SK-N-MC (cell line): ENCODE data around the gene DCLK1.

Source experiments
- EZH2 ChIP-seq: fragments of 200-600 bp; sonication (generic); IDR thresholded peaks from one replicate; pipeline ENCODE4 v1.6.1; 2017; ENCODE audit warnings: antibody characterized with exemption
- POLR2AphosphoS5 ChIP-seq: IDR thresholded peaks from 2 replicates; pipeline ENCODE4 v1.6.1; 2012; ENCODE audit warnings: mild to moderate bottlenecking, low read depth, low read length, borderline replicate concordance

DNA sequence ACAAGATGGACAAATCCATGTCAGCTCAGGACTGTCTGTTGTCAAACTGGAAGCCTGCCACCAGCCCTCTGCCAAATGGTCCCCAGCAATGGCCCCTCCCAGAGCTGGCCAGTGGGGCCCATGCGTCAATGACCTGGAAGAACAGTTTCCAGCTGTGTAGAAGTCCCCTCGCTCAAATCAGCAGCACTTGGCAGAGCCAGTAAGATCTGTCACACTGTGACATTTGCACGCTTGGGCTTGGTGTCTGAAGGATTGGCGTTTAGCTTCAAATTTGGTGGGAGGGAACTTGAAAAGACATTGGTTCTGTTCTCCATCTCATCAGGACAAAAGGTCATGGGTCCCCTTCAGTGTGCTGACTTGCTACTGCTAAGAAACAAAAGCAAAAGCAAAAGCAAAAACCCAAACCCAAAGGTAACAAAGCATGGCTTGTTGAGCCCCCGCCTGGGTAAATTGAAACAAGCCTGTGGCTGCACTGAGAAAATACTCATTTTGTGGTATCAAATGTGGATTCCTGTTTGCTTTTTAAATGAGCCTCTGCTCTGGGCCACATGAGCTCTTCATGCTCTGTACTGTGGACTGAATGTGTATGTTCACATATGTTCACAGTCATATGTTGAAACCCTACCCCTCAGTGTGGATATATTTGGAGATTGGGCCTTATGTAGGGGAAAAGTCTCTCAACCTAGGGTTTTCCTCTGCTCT lies 401.1 kb downstream of the DCLK1 start:
- TF ChIP-seq POLR2AphosphoS5 (no peak), EZH2 (no peak)
